K562 (cell line): Measurements from ENCODE around the gene AGPAT4. TPM values are rescaled to one million over a fixed set of nuclear protein-coding genes. Genes with fewer than 3 reads are reported as not detected.
A peak's percentile ranks its signal among the peaks of the same experiment; 100 is the strongest.

Experiments used
- CREM ChIP-seq: IDR thresholded peaks from 2 replicates; pipeline ENCODE4 v1.6.1; 2014; ENCODE audit warnings: antibody characterized with exemption, low read depth
- FOXA3 ChIP-seq, 2 experiments: fragments of 450-650 bp in 1 of 2; sonication (generic) in 1 of 2; formaldehyde crosslinking; IDR thresholded peaks in 1 of 2; conservative IDR thresholded peaks in 1 of 2; 2 replicates each; pipeline versions ENCODE4 v1.4.0 to v1.8.0; 2020 to 2022; ENCODE audit warnings: mild to moderate bottlenecking in 2 of 2, missing genetic modification reagents in 1 of 2
- FUS ChIP-seq: fragments of 200-400 bp; formaldehyde crosslinking; optimal IDR thresholded peaks from 2 replicates; pipeline ENCODE3; 2017; ENCODE audit warnings: low read depth, low read length
- HDAC8 ChIP-seq: fragments of 450-650 bp; IDR thresholded peaks from 2 replicates; pipeline ENCODE4 v1.6.1; 2016; ENCODE audit warnings: mild to moderate bottlenecking, missing genetic modification characterization, moderate library complexity, missing compliant biosample characterization
- MTA2 ChIP-seq: fragments of 450-650 bp; IDR thresholded peaks from 2 replicates; pipeline ENCODE4 v1.6.1; 2016; ENCODE audit warnings: low read depth
- NBN ChIP-seq: fragments of 450-650 bp; IDR thresholded peaks from 2 replicates; pipeline ENCODE4 v1.6.1; 2016; ENCODE audit warnings: low read depth, mild to moderate bottlenecking
- PTRF ChIP-seq: fragments of 450-650 bp; IDR thresholded peaks from 2 replicates; pipeline ENCODE4 v1.6.1; 2016; ENCODE audit warnings: mild to moderate bottlenecking, missing genetic modification characterization, missing compliant biosample characterization
- SMAD1 ChIP-seq: fragments of 150-350 bp; IDR thresholded peaks from 2 replicates; pipeline ENCODE4 v1.6.1; 2014; ENCODE audit warnings: low read length, low read depth; ENCODE audit not compliant: partially characterized antibody
- SUPT5H ChIP-seq: fragments of 450-650 bp; IDR thresholded peaks from 2 replicates; pipeline ENCODE4 v1.6.1; 2016
- TEAD4 ChIP-seq, 2 experiments: sonication (generic) in 1 of 2; formaldehyde crosslinking in 1 of 2; IDR thresholded peaks; 2 replicates each; pipeline versions ENCODE4 v1.6.1 to v1.8.0; 2012 to 2022; ENCODE audit warnings: borderline replicate concordance in 1 of 2, inconsistent platforms in 1 of 2, low read length in 1 of 2, mild to moderate bottlenecking in 1 of 2, missing genetic modification reagents in 1 of 2
- THRAP3 ChIP-seq: fragments of 450-650 bp; IDR thresholded peaks from 2 replicates; pipeline ENCODE4 v1.6.1; 2016; ENCODE audit warnings: mild to moderate bottlenecking, inconsistent platforms, borderline replicate concordance
- XRCC4 ChIP-seq: IDR thresholded peaks from one replicate; pipeline ENCODE4 v1.6.1; 2011; ENCODE audit not compliant: insufficient read depth, insufficient read length; ENCODE audit errors: extremely low read depth
- YBX1 ChIP-seq: fragments of 450-650 bp; IDR thresholded peaks from 2 replicates; pipeline ENCODE4 v1.7.1; 2016; ENCODE audit warnings: mild to moderate bottlenecking
- ZFP1 ChIP-seq: fragments of 450-650 bp; formaldehyde crosslinking; IDR thresholded peaks from 2 replicates; pipeline ENCODE4 v1.4.0; 2020; ENCODE audit warnings: mild to moderate bottlenecking, mixed read lengths
- ZFP36 ChIP-seq: fragments of 150-350 bp; IDR thresholded peaks from 2 replicates; pipeline ENCODE4 v1.6.1; 2018; ENCODE audit warnings: low read length, low read depth; ENCODE audit not compliant: partially characterized antibody
- ZNF41 ChIP-seq: fragments of 250-450 bp; sonication (Bioruptor Pico); conservative IDR thresholded peaks from 2 replicates; pipeline ENCODE4 v1.4.0; 2020; ENCODE audit warnings: mild to moderate bottlenecking
- polyA plus RNA-seq, 8 experiments: library from polyadenylated mRNA; depleted of rRNA in 4 of 8; stranded (reverse) in 5 of 8; unstranded in 3 of 8; fragments of >200 nt; fragmentation: Nextera tagmentation in 2 of 8; fragmentation: Illumina TruSeq in 1 of 8; extraction: Ambion mirVana in 2 of 8; extraction: Trizol in 1 of 8; gene quantifications; 2 replicates each; pipeline versions ENCODE4 v1.2.1 to v1.2.3, GENCODE V29; 2011 to 2014; ENCODE audit warnings: inconsistent platforms in 1 of 8, missing spikeins in 1 of 8
- total RNA-seq, 7 experiments: library from RNA; depleted of rRNA in 6 of 7; stranded (reverse); fragments of >200 nt in 6 of 7; fragmentation: Illumina TruSeq in 2 of 7; extraction: Trizol in 2 of 7; gene quantifications; 2 replicates each; pipeline versions ENCODE4 v1.2.1 to v1.2.3, GENCODE V29; 2011 to 2021; ENCODE audit warnings: low replicate concordance in 1 of 7
- TF ChIP-seq, protein P1 (sequence below): fragments of 250-450 bp; sonication (Bioruptor Pico); IDR thresholded peaks from 2 replicates; pipeline ENCODE4 v1.4.0; 2020; ENCODE audit warnings: mild to moderate bottlenecking, moderate library complexity, borderline replicate concordance
- TF ChIP-seq, protein P2 (sequence below), 2 experiments: fragments of 200-800 bp in 1 of 2; sonication (Bioruptor generic) in 1 of 2; sonication (generic) in 1 of 2; formaldehyde crosslinking in 1 of 2; IDR thresholded peaks in 1 of 2; conservative IDR thresholded peaks in 1 of 2; 2 replicates each; pipeline versions ENCODE4 v1.5.0 to v1.6.1; 2016 to 2020; ENCODE audit warnings: missing compliant biosample characterization in 1 of 2, missing genetic modification characterization in 1 of 2, missing genetic modification reagents in 1 of 2
- TF ChIP-seq, protein P3 (sequence below): fragments of 250-450 bp; sonication (Bioruptor Pico); IDR thresholded peaks from 2 replicates; pipeline ENCODE4 v1.8.0; 2021; ENCODE audit warnings: moderate library complexity, mild to moderate bottlenecking, inconsistent platforms
- TF ChIP-seq, protein P4 (sequence below): sonication (generic); formaldehyde crosslinking; IDR thresholded peaks from 2 replicates; pipeline ENCODE4 v1.8.1; 2023; ENCODE audit warnings: mild to moderate bottlenecking, missing genetic modification reagents, moderate library complexity

Gene AGPAT4
- total and polyA plus RNA-seq, 9 of the 15 experiments (the other 6 are each of a cell fraction or from before 2014, with no cell fraction given): 2.2 to 15.0 (median 5.7) TPM

DNA sequence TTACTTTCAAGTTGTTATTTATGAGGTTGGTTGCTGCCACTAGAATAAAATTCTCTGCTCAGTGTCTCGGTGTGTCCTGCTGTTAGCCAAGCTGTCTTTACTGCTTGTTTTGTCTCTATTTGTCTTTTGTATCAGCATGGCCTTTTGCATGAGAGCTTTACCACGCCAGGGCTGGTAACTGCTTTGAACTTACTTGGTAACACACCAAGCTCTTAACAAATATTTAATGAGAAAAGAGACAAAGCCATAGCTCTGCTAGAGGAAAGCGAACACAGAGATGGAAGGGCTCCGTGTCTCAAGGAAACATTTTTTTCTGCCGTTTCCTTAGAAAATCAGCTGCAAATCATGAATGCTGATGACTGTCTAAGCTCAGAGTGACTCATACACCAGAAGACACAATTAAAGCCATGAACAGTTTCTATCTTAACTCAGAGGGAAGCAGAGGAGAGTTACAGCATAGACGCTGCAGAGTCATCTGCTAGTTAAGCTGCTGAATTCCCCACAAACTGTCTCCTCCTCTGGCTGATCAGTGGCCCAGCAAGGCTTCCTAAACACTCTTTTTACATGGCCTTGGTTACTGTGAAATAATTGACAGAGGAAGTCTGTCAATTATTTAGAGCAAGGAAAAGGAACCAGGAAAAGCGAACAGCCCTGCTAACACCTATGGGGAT, 44.8 kb downstream of the AGPAT4 start (continued):
- TF ChIP-seq, protein P1, sequence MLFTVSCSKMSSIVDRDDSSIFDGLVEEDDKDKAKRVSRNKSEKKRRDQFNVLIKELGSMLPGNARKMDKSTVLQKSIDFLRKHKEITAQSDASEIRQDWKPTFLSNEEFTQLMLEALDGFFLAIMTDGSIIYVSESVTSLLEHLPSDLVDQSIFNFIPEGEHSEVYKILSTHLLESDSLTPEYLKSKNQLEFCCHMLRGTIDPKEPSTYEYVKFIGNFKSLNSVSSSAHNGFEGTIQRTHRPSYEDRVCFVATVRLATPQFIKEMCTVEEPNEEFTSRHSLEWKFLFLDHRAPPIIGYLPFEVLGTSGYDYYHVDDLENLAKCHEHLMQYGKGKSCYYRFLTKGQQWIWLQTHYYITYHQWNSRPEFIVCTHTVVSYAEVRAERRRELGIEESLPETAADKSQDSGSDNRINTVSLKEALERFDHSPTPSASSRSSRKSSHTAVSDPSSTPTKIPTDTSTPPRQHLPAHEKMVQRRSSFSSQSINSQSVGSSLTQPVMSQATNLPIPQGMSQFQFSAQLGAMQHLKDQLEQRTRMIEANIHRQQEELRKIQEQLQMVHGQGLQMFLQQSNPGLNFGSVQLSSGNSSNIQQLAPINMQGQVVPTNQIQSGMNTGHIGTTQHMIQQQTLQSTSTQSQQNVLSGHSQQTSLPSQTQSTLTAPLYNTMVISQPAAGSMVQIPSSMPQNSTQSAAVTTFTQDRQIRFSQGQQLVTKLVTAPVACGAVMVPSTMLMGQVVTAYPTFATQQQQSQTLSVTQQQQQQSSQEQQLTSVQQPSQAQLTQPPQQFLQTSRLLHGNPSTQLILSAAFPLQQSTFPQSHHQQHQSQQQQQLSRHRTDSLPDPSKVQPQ (CRISPR knock-in tag): no peak
- TF ChIP-seq TEAD4 (IDR thresholded peaks at IDR 0.05; ENCODE audit: low read length): peak; percentile 56; the same call in 1 of the 2 replicates
- no peak for TF ChIP-seq TEAD4 (CRISPR knock-in tag; IDR thresholded peaks at IDR 0.05; ENCODE audit: borderline replicate concordance)
- TF ChIP-seq, protein P2, sequence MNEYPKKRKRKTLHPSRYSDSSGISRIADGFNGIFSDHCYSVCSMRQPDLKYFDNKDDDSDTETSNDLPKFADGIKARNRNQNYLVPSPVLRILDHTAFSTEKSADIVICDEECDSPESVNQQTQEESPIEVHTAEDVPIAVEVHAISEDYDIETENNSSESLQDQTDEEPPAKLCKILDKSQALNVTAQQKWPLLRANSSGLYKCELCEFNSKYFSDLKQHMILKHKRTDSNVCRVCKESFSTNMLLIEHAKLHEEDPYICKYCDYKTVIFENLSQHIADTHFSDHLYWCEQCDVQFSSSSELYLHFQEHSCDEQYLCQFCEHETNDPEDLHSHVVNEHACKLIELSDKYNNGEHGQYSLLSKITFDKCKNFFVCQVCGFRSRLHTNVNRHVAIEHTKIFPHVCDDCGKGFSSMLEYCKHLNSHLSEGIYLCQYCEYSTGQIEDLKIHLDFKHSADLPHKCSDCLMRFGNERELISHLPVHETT (CRISPR knock-in tag; conservative IDR thresholded peaks at IDR 0.05 in 1 of 2, IDR thresholded peaks at IDR 0.05 in 1 of 2): no peak
- TF ChIP-seq FOXA3 (CRISPR knock-in tag; conservative IDR thresholded peaks at IDR 0.05 in 1 of 2, IDR thresholded peaks at IDR 0.05 in 1 of 2): peak in 1 of 2 experiments; percentile 73; a peak in 1 of 4 replicates
- TF ChIP-seq, protein P3, sequence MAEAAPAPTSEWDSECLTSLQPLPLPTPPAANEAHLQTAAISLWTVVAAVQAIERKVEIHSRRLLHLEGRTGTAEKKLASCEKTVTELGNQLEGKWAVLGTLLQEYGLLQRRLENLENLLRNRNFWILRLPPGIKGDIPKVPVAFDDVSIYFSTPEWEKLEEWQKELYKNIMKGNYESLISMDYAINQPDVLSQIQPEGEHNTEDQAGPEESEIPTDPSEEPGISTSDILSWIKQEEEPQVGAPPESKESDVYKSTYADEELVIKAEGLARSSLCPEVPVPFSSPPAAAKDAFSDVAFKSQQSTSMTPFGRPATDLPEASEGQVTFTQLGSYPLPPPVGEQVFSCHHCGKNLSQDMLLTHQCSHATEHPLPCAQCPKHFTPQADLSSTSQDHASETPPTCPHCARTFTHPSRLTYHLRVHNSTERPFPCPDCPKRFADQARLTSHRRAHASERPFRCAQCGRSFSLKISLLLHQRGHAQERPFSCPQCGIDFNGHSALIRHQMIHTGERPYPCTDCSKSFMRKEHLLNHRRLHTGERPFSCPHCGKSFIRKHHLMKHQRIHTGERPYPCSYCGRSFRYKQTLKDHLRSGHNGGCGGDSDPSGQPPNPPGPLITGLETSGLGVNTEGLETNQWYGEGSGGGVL (CRISPR knock-in tag): no peak
- no peak for TF ChIP-seq XRCC4
- TF ChIP-seq ZFP1 (CRISPR knock-in tag): no peak
- TF ChIP-seq ZFP36: peak; percentile 6
- no peak for TF ChIP-seq MTA2
- TF ChIP-seq PTRF (tag): no peak
- TF ChIP-seq FUS: no peak
- TF ChIP-seq SMAD1: no peak
- TF ChIP-seq CREM: no peak; the same call in 1 of the 2 replicates
- TF ChIP-seq YBX1: no peak
- TF ChIP-seq NBN: peak; percentile 54; the same call in 1 of the 2 replicates
- TF ChIP-seq SUPT5H: no peak
- 0 out of 2 replicates have a peak, but pooled peaks have one; percentile 29 for TF ChIP-seq THRAP3
- 0 out of 2 replicates have a peak, but pooled peaks have one; percentile 40 for TF ChIP-seq ZNF41 (CRISPR knock-in tag)
- TF ChIP-seq, protein P4, sequence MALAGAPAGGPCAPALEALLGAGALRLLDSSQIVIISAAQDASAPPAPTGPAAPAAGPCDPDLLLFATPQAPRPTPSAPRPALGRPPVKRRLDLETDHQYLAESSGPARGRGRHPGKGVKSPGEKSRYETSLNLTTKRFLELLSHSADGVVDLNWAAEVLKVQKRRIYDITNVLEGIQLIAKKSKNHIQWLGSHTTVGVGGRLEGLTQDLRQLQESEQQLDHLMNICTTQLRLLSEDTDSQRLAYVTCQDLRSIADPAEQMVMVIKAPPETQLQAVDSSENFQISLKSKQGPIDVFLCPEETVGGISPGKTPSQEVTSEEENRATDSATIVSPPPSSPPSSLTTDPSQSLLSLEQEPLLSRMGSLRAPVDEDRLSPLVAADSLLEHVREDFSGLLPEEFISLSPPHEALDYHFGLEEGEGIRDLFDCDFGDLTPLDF (CRISPR knock-in tag): no peak
- no peak for TF ChIP-seq HDAC8 (tag)
